Neural progenitor cell (in vitro differentiated cells): Measurements from ENCODE around the gene DOCK10.

Source experiments
- CTCF ChIP-seq: fragments of 200-600 bp; sonication (generic); IDR thresholded peaks from 2 replicates; pipeline ENCODE4 v1.5.1; 2017; ENCODE audit warnings: antibody characterized with exemption, mild to moderate bottlenecking
- EZH2 ChIP-seq: fragments of 200-600 bp; sonication (generic); IDR thresholded peaks from 2 replicates; pipeline ENCODE4 v1.6.1; 2017; ENCODE audit warnings: antibody characterized with exemption, mild to moderate bottlenecking, moderate library complexity

GRCh38 chr2:224954980-224955379 is 87.3 kb downstream of the DOCK10 start:
- TF ChIP-seq CTCF (no peak), EZH2 (no peak)
